DMS 273 treated with DMSO at 0.1 percent for 48 hours (cell line): ENCODE results near the gene PRPF4.
A peak's percentile ranks its signal among the peaks of the same experiment; 100 is the strongest.
"Not testable (repeated sequence)": the region's sequence is repeated elsewhere in the genome, so short reads cannot be mapped to it uniquely, and the experiment has no call there.

Experiments
- DNase-seq: peaks from one replicate; lab custom pipeline; 2025; lab: John Stamatoyannopoulos, UW

PRPF4 gene

GRCh38 chr9:113275157-113276131, at the start of gene PRPF4, which contains the start of gene CDC26:
PRPF4 (plus strand) TSS chr9:113275658; CDS start chr9:113275744, 86 bp downstream.
CDC26 (minus strand) TSS chr9:113275572; CDS start chr9:113272507, 3,065 bp downstream.
- peak; percentile 94 for DNase-seq

GRCh38 chr9:113227436-113227835, 48.0 kb upstream of the PRPF4 start:
- DNase-seq, result no peak

GRCh38 chr9:113228130-113228665, 47.3 kb upstream of the PRPF4 start:
- DNase-seq, result no peak

- no peak for DNase-seq
Observed at GRCh38 chr9:113231701-113232100, 43.8 kb upstream of the PRPF4 start.

- DNase-seq, result not testable (repeated sequence)
Observed at GRCh38 chr9:113235701-113236255, 39.7 kb upstream of the PRPF4 start.

- no peak for DNase-seq
Observed at GRCh38 chr9:113237026-113237425, 38.4 kb upstream of the PRPF4 start.

GRCh38 chr9:113238202-113238858, 37.1 kb upstream of the PRPF4 start:
- DNase-seq, result no peak

GRCh38 chr9:113238859-113239232, 36.6 kb upstream of the PRPF4 start:
- DNase-seq, result no peak

GRCh38 chr9:113241161-113241560, 34.3 kb upstream of the PRPF4 start:
- DNase-seq, result no peak

GRCh38 chr9:113244556-113244955, 30.9 kb upstream of the PRPF4 start:
- DNase-seq, result no peak

GRCh38 chr9:113245894-113246293, 29.6 kb upstream of the PRPF4 start:
- no peak for DNase-seq

- no peak for DNase-seq
Observed at GRCh38 chr9:113246928-113247327, 28.5 kb upstream of the PRPF4 start.

- no peak for DNase-seq
Observed at GRCh38 chr9:113247640-113248039, 27.8 kb upstream of the PRPF4 start.

GRCh38 chr9:113249661-113250060, 25.8 kb upstream of the PRPF4 start:
- not testable (repeated sequence) for DNase-seq

- no peak for DNase-seq
Observed at GRCh38 chr9:113250807-113251206, 24.7 kb upstream of the PRPF4 start.

GRCh38 chr9:113254991-113255390, 20.5 kb upstream of the PRPF4 start:
- DNase-seq, result no peak

GRCh38 chr9:113255438-113255837, 20.0 kb upstream of the PRPF4 start:
- DNase-seq, result no peak

- DNase-seq, result no peak
Observed at GRCh38 chr9:113257863-113258262, 17.6 kb upstream of the PRPF4 start.

- DNase-seq, result no peak
Observed at GRCh38 chr9:113258282-113258681, 17.2 kb upstream of the PRPF4 start.

- DNase-seq, result no peak
Observed at GRCh38 chr9:113261917-113262671, 13.4 kb upstream of the PRPF4 start.

- DNase-seq, result no peak
Observed at GRCh38 chr9:113266174-113266573, 9.3 kb upstream of the PRPF4 start.
